ENCODE measurements around the gene C11orf97.
"Not testable (repeated sequence)": the region's sequence is repeated elsewhere in the genome, so short reads cannot be mapped to it uniquely, and the experiment has no call there.

The C11orf97 gene

DNA sequence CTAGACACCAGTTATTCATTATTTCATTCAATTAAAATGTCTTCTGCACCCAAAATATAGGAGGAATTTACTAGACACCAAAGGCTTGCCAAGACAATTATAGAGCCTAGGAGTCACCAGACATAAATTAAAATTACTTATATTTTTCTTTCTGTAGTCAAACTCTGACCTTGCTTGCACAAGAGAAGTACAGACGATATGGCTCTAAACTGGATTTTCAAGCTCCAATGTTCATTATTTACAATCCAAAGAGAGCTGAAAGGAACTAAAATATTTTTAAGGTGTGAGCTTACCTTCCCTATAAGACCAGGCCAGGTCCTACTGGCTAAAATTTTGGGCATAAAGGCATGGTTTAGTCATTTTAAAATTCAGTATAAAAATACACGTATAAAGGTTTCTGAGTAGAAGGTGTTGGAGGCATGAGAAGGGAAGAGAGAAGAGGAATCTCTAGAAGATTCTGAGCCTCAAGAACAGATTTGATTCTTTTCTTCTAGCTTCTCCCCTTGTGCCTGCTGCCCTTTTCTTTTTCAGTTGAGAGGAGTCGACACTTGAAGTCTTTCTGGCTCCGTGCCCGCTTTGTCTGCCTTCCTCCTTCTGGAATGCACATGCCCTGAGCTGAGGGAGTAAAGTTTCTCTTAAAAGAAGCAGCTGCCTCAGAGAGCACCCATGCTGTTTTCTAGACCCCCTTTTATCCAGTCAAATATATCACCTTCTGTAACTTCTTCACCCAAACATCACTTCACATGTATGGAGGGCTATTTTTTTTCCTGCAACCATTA, 13.5 kb downstream of the C11orf97 start:
- no peak for DNase-seq (ENCODE audit: low read depth)

DNA sequence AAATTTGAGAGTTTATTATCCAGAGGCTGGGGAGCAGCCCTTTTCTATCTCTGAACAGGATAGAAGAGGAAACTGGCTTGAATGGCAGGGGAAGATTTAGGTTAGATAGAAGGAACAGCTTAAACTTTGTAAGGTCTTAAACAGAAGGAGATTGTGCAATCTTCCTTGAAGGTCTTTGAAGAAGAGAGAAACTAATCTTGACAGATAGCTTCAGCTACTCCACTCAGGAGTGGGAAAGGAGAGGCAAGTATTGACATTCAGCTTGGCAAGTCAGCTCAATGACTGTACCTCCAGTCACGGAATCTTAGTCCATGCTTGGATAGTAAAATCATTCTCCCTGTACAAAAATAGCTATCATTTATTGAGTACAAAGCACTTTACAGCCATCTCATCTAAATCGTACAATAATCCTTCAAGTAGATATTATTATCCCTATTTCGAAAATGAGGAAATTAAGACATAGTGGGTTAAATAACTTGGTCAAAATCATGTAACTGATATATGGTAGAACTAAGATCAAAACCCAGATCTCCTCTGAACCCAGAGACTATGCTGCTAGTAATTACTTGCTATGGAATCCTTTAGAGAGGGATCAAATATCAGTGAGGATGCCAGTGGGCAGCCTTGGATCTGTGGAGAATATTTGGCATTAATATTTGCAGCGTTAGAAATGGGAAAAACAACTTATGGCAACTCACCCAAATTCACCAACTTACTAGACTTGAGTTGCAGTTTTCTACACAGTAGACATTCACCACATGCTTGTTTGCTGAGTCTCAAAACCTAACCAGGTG, 14.6 kb downstream of the C11orf97 start:
- DNase-seq (ENCODE audit: low read depth) = no peak

DNA sequence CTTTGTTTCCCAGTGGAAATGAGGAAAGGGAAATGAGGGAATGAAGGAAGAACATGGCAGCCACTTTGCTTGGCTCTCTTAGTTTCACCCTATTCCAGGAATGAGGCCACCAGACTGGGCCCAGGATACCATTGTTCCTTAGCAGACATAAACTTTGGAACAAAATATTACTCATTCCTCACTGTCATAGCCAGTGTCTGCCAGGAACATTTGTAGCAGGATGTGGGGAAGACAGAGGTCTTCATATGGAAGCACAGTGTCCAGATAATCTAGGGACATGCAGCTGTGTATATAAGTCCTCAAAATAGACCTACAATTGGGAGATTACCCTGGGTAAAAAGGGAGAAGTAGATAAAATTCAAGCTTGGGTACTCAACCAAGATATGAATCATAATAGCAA, 16.3 kb downstream of the C11orf97 start:
- DNase-seq (ENCODE audit: low read depth) = no peak

DNA sequence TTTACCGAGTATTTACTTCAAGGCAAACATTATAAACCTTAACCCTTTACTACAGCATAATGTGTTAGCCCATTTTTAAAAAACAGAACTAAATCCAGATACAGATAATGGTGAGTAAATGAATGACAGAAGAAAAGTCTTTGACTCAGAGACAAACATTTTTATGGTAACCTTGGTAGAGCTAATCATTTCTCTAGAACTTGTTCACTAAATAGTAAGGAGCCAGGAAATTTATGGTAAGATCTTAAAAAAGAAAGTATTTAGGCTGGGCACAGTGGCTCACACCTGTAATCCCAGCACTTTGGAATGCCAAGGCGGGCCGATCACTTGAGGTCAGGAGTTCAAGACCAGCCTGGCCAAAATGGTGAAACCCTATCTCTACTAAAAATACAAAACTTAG, 19.9 kb downstream of the C11orf97 start:
- no peak for DNase-seq (ENCODE audit: low read depth)

DNA sequence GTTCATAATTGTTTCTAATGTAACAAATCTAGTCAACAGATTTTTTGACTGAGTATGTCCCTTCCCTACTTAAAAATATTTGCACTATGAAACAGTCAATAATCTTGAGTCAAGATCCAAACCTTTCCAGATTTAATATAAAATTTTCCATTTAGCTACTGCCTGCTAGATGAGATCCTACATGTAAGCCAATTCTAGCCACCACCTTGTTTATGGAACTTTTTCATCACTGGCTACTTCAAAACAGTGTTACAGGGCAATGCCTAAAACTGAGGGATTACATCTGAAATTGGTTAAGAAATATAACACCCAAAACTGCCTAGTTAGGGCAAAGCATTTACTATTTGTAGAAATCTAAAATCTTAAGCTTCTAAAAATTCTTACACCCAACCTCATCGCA, 20.9 kb downstream of the C11orf97 start:
- no peak for DNase-seq (ENCODE audit: low read depth)

DNA sequence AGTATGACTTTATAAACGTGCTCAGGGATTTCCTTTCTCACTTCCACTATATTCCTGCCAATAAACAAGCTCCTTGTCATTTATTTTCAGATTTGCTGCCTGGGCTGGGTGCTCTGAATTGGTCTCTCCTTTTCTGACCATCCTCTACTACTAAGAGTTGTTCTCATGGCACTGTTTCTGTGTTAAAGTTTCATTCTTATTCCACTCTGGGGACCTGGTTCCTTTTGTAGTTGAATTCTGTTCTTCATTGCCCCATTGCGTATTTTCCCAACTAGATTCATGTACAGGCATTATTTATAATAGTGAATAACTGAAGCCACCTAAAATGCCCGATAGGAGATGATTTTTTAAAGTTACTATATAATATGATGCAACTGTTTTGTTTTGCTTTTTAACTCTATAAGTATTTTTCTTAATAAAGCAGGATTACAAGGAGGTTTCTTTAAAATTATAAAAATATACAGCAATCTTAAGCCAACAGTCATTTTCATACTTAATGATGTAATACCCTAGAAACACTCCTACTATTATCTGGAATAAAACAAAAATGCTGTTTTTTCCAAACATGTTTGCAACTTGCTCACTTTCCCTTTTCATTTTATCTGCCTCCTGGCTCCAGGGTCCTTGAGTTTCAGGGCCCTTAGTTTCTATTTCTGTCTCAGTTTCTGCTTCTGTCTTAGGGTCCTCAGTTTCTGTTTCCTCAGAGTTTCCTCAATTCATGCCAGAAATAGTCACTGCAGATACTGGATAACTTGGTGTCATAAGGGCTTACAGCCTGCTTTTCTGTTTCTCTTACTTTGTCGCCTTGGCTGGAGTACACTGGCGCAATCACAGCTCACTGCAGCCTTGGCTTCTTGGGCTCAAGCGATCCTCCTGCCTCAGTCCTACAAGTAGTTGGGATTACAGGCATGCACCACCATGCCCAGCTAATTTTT, 21.7 kb downstream of the C11orf97 start:
- DNase-seq (ENCODE audit: low read depth) = no peak

DNA sequence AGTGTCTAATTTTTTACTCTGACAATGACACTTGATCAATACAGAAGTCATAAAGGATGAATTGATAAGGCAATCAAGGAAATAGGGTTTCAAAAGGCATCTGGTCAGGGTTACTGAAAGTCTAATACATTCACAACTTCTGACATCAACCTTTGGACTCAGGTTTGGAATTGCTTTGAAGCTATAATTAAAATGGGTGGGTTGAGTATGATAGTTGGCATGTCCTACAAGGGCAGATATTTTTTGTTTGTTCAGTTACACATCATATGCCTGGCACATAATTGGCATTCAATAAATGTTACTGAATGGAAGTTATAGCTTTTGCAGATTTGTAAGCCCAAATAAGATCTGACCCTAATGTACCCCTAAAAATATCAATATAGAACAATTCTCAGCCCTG, 24.1 kb downstream of the C11orf97 start:
- no peak for DNase-seq (ENCODE audit: low read depth)

DNA sequence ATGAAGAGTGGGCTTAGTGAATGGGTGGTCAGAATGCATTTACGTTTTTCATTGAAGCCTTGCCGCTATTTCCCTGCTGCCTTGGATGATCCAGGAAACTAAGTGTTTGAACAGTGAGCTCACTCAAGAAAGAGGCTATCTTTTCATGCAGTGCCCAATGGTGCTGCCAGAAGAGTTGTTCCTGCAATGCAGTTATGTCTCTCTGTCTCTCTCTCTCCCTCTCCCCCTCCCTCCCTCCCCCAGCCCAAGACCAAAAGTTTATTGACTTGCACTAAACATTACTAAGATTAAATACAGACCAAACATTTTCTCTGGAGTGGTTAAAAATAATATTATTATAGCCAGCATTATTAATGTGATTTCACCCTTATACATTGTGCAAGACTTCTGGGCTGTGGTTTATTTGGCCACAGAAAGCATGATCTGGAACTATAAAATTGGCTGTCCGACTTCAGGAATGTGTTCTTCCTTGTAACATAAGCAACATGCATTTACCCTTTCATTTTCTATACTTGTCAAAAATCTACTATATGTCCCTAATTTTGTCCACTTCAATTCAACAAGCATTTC, 24.9 kb downstream of the C11orf97 start:
- DNase-seq (ENCODE audit: low read depth) = no peak

DNA sequence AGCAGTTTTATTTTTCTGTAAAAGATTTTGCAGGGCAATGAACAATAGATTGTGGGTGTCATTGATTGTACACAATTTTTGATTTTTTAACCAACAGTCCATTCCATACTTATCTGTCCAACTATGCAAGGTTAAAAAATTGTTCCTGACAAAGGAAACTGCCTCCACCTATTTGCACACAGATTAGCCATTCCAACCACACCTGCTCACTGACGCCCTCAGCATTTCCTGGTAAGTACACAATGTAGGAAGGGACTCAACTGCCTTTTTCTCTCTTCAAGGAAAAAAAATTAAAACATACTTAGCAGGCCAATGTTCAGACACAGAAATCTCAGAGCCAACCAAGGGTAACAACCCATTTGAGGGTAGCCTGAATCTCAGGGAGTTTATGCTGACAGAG, 27.2 kb downstream of the C11orf97 start:
- no peak for DNase-seq (ENCODE audit: low read depth)

DNA sequence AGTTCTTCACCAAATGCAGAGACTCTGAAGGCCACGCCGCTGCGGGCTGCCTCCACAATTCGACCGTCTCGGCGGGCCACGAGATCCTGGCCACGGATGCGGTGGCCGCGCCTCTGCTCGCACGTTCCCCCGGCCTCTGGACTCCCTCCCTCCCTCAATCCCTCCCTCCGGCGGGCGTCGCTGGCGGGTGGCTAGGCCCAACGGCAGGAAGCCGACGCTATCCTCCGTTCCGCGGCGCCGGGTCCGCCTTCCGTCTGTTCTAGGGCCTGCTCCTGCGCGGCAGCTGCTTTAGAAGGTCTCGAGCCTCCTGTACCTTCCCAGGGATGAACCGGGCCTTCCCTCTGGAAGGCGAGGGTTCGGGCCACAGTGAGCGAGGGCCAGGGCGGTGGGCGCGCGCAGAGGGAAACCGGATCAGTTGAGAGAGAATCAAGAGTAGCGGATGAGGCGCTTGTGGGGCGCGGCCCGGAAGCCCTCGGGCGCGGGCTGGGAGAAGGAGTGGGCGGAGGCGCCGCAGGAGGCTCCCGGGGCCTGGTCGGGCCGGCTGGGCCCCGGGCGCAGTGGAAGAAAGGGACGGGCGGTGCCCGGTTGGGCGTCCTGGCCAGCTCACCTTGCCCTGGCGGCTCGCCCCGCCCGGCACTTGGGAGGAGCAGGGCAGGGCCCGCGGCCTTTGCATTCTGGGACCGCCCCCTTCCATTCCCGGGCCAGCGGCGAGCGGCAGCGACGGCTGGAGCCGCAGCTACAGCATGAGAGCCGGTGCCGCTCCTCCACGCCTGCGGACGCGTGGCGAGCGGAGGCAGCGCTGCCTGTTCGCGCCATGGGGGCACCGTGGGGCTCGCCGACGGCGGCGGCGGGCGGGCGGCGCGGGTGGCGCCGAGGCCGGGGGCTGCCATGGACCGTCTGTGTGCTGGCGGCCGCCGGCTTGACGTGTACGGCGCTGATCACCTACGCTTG, 31.7 kb downstream of the C11orf97 start, which contains the start of gene FUT4:
Gene FUT4 (plus strand): TSS at position 227 of the 951 bp plus-strand sequence. CDS start 213 bp downstream, at position 440.
- peak; percentile 55 for DNase-seq (ENCODE audit: low read depth)

DNA sequence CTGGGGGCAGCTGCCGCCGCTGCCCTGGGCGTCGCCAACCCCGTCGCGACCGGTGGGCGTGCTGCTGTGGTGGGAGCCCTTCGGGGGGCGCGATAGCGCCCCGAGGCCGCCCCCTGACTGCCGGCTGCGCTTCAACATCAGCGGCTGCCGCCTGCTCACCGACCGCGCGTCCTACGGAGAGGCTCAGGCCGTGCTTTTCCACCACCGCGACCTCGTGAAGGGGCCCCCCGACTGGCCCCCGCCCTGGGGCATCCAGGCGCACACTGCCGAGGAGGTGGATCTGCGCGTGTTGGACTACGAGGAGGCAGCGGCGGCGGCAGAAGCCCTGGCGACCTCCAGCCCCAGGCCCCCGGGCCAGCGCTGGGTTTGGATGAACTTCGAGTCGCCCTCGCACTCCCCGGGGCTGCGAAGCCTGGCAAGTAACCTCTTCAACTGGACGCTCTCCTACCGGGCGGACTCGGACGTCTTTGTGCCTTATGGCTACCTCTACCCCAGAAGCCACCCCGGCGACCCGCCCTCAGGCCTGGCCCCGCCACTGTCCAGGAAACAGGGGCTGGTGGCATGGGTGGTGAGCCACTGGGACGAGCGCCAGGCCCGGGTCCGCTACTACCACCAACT, 32.5 kb downstream of the C11orf97 start:
- DNase-seq (ENCODE audit: low read depth) = no peak

DNA sequence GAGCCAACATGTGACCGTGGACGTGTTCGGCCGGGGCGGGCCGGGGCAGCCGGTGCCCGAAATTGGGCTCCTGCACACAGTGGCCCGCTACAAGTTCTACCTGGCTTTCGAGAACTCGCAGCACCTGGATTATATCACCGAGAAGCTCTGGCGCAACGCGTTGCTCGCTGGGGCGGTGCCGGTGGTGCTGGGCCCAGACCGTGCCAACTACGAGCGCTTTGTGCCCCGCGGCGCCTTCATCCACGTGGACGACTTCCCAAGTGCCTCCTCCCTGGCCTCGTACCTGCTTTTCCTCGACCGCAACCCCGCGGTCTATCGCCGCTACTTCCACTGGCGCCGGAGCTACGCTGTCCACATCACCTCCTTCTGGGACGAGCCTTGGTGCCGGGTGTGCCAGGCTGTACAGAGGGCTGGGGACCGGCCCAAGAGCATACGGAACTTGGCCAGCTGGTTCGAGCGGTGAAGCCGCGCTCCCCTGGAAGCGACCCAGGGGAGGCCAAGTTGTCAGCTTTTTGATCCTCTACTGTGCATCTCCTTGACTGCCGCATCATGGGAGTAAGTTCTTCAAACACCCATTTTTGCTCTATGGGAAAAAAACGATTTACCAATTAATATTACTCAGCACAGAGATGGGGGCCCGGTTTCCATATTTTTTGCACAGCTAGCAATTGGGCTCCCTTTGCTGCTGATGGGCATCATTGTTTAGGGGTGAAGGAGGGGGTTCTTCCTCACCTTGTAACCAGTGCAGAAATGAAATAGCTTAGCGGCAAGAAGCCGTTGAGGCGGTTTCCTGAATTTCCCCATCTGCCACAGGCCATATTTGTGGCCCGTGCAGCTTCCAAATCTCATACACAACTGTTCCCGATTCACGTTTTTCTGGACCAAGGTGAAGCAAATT, 33.3 kb downstream of the C11orf97 start:
- no peak for DNase-seq (ENCODE audit: low read depth)

DNA sequence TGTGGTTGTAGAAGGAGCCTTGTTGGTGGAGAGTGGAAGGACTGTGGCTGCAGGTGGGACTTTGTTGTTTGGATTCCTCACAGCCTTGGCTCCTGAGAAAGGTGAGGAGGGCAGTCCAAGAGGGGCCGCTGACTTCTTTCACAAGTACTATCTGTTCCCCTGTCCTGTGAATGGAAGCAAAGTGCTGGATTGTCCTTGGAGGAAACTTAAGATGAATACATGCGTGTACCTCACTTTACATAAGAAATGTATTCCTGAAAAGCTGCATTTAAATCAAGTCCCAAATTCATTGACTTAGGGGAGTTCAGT, 33.9 kb downstream of the C11orf97 start:
- DNase-seq (ENCODE audit: low read depth) = no peak

DNA sequence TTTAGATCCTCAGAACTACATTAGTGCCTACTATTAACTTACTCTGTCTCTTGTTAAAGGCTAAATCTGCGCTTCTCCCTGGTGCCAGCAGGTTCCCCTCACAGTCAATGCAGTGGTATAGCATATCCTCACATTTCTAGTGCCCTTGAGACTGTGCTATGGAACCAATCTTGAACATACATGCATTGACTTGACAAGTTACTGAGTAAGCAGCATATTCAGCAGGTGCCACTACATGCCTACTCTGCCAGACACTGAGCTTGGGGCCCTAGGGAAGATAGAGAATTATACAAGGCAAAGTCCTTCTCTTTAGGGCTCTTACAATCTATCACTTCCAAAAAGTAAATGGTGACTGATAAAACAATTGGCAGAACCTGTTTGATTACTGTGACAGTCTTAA, 34.6 kb downstream of the C11orf97 start:
- no peak for DNase-seq (ENCODE audit: low read depth)

DNA sequence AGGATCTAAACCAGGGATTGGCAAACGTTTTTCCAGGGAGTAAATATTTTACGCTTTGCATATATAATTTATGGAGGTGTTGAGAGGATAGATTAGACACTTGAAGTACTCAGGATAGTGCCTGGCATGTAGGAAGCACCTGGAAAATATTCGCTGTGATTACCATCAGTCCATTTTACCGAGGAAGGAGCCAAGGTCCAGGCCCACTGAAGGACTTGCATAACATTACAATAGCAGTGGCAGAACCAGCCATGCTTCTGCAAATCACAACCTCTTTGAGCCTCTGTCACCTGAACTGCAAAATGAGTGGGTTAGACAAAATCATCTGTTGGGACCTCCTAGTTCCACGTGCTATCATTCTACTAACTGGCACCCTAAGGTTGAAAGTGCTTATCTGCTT, 36.9 kb downstream of the C11orf97 start:
- no peak for DNase-seq (ENCODE audit: low read depth)

DNA sequence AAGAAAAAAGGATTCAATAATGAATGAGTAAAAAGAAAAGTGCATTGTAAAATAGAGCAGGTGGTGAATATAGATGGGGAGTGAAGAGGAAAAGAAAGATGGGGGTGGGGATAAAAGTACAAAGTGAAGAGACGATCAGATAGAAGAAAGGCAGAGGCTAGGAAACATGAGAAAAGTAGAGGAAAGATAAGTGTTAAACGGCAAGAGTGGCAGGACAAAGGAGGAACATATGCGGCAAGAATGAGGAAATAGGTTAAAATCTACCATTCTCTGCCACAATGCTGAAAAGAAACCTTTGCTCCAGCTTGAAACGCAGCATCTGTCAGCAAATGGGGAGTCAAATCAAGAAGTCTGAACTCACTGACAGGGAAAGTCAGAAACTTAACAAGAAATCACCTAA, 38.3 kb downstream of the C11orf97 start:
- DNase-seq (ENCODE audit: low read depth) = no peak

DNA sequence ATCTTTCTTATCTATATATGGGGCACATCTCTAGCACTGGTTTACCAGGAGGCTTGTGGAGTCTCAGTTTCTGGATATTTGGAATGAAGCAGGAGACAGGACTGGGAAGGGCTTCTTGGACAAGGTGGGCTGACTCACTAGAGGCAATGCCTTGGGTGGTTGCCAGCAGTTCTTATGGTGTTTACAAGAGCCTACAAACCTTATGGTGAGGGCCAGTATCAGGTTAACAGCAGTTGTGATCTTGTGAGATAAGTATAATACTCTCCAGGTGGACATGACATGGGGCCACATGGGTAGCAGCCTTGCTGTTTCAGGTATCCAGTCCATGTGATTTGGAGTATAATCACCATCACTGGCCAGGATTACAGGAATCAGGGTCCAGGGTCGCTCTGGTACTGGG, 41.7 kb downstream of the C11orf97 start:
- no peak for DNase-seq (ENCODE audit: low read depth)

DNA sequence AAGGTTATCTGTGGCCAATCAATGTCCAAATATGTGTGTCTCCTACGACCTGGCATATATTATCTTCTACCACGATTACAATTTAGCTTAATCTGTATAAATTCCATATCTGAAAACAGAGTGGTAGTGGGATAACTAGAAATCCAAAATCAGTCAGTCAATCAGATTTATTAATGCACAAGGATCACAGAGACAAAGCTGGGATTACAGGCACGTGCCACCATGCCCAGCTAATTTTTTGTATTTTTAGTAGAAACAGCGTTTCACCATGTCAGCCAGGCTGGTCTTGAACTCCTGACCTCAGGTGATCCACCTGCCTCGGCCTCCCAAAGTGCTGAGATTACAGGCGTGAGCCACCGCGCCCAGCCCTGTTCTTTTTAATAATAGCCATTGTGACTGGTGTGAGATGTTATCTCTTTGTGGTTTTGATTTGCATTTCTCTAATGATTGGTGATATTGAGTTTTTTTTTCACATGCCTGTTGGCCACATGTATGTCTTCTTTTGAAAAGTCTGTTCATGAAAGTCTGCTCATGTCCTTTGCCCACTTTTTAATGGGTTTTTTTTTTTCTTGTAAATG, 43.6 kb downstream of the C11orf97 start:
- DNase-seq (ENCODE audit: low read depth) = not testable (repeated sequence)

DNA sequence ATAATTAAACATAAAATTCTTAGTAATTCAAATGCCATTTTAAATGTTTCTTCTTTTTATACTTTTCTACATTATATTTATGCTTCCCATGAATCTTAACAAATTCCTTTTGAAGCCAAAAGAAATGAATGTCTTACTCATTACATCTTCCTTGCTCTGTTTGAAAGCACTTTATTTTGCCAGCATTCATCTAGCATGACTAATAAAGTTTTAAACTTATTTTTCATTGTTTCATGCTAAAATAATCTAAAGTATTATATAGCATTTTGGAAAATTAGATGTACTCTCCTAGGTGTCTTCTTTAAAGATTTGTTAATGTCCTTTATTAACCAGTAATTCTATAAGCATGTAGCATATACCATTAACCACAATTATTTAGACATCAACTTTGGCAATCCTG, 45.2 kb downstream of the C11orf97 start:
- no peak for DNase-seq (ENCODE audit: low read depth)

Data from T-helper 22 cell (primary cell).